HCT116 (cell line): ENCODE data around the gene PCP4. TPM values are rescaled to one million over a fixed set of nuclear protein-coding genes. Genes with fewer than 3 reads are reported as not detected.

Source experiments
- ATAC-seq: fragments of 200-7000 bp; cut with Tn5 transposase; 2 replicates; pipeline ENCODE4 v1.9.1; 2020; ENCODE audit warnings: mild to moderate bottlenecking, moderate library complexity
- BruUV-seq: library from RNA; stranded (reverse); fragments of 400-500 nt; replicated peaks from 2 replicates; lab custom pipeline; 2021; lab: Mats Ljungman, UMichigan
- CTCF ChIA-PET: fragments of 300-600 bp; sonication (Branson Sonifier 250); formaldehyde crosslinking; loops from one replicate; lab custom pipeline; 2021; ENCODE audit warnings: antibody characterized with exemption; lab: Charles Lee
- POLR2A ChIA-PET: fragments of 300-600, 350-600 bp; sonication (Branson Sonifier 250); formaldehyde crosslinking; loops from one replicate; lab custom pipeline; 2021; ENCODE audit warnings: antibody characterized with exemption; lab: Charles Lee
- RAD21 ChIA-PET, 2 experiments: fragments of 300-600 bp; sonication (Branson Sonifier 250); formaldehyde crosslinking; loops; one replicate each; lab custom pipeline; 2023; ENCODE audit warnings: low total read pairs in 2 of 2; ENCODE audit not compliant: uncharacterized antibody in 2 of 2, unreplicated experiment in 2 of 2, low non-redundant PET in 1 of 2; lab: Charles Lee
- DNase-seq: peaks from one replicate; pipeline ENCODE4 v3.0.0-alpha.2; 2010; ENCODE audit warnings: low read depth, low spot score
- H2AFZ ChIP-seq: fragments of 200-600 bp; shearing (Covaris generic), sonication (generic); 2 replicates; pipeline ENCODE4 v1.6.1; 2017; ENCODE audit warnings: low read depth, mixed run types, mixed read lengths, antibody characterized with exemption, low read length; ENCODE audit not compliant: poor library complexity, severe bottlenecking
- H3K27ac ChIP-seq: 2 replicates; pipeline ENCODE4 v1.5.1; 2012; ENCODE audit warnings: low read depth, low read length
- H3K27me3 ChIP-seq: fragments of 200-600 bp; sonication (generic); 2 replicates; pipeline ENCODE4 v1.6.1; 2016; ENCODE audit warnings: mixed run types, low read length, mixed read lengths; ENCODE audit not compliant: insufficient read depth
- H3K36me3 ChIP-seq, 2 experiments: fragments of 200-500 bp in 1 of 2; fragments of 200-600 bp in 1 of 2; sonication (Bioruptor generic) in 1 of 2; sonication (generic) in 1 of 2; 2 replicates each; pipeline versions ENCODE4 v1.5.1 to v1.6.1; 2014 to 2016; ENCODE audit warnings: low read length in 2 of 2, inconsistent platforms in 1 of 2, mixed read lengths in 1 of 2, mixed run types in 1 of 2; ENCODE audit not compliant: insufficient read depth in 2 of 2, control insufficient read depth in 1 of 2
- H3K4me1 ChIP-seq, 2 experiments: fragments of 200-600 bp in 1 of 2; sonication (generic) in 1 of 2; 2 replicates each; pipeline versions ENCODE4 v1.5.1 to v1.6.1; 2012 to 2017; ENCODE audit warnings: low read length in 2 of 2, inconsistent platforms in 1 of 2, mild to moderate bottlenecking in 1 of 2, mixed read lengths in 1 of 2, mixed run types in 1 of 2, moderate library complexity in 1 of 2; ENCODE audit not compliant: insufficient read depth in 2 of 2, control insufficient read depth in 1 of 2
- H3K4me2 ChIP-seq: fragments of 200-600 bp; sonication (generic); 2 replicates; pipeline ENCODE4 v1.6.1; 2017; ENCODE audit warnings: mixed run types, low read length, mixed read lengths
- H3K4me3 ChIP-seq, 2 experiments: fragments of 200-600 bp in 1 of 2; sonication (generic) in 1 of 2; replicated peaks in 1 of 2; 2 replicates each; pipeline ENCODE4 v1.5.1; 2011 to 2016; ENCODE audit warnings: low read length in 2 of 2, control low read depth in 1 of 2, low read depth in 1 of 2, mild to moderate bottlenecking in 1 of 2, mixed read lengths in 1 of 2, mixed run types in 1 of 2
- H3K79me2 ChIP-seq: fragments of 200-600 bp; sonication (generic); 2 replicates; pipeline ENCODE4 v1.6.1; 2017; ENCODE audit warnings: mild to moderate bottlenecking, mixed run types, low read length, moderate library complexity, mixed read lengths; ENCODE audit not compliant: insufficient read depth
- H3K9ac ChIP-seq: fragments of 200-600 bp; sonication (generic); 2 replicates; pipeline ENCODE4 v1.6.1; 2016; ENCODE audit warnings: low read length, mixed read lengths
- H3K9me2 ChIP-seq: fragments of 200-600 bp; sonication (generic), shearing (Covaris generic); 2 replicates; pipeline ENCODE4 v1.6.1; 2017; ENCODE audit warnings: mixed run types, mild to moderate bottlenecking, moderate library complexity; ENCODE audit not compliant: insufficient read depth
- H3K9me3 ChIP-seq, 2 experiments: fragments of 200-500 bp in 1 of 2; fragments of 200-600 bp in 1 of 2; sonication (Bioruptor generic) in 1 of 2; sonication (generic) in 1 of 2; 2 replicates each; pipeline ENCODE4 v1.6.1; 2014 to 2017; ENCODE audit warnings: low read length in 2 of 2, mixed read lengths in 2 of 2, inconsistent platforms in 1 of 2, low read depth in 1 of 2, mild to moderate bottlenecking in 1 of 2, mixed run types in 1 of 2, moderate library complexity in 1 of 2; ENCODE audit not compliant: control insufficient read depth in 1 of 2, insufficient read depth in 1 of 2
- H4K20me1 ChIP-seq: fragments of 200-600 bp; sonication (generic), shearing (Covaris generic); 2 replicates; pipeline ENCODE4 v1.6.1; 2017; ENCODE audit warnings: mixed run types, mild to moderate bottlenecking, moderate library complexity; ENCODE audit not compliant: insufficient read depth
- ATF3 ChIP-seq: IDR thresholded peaks from 2 replicates; pipeline ENCODE4 v1.6.1; 2012
- CBX3 ChIP-seq: IDR thresholded peaks from 2 replicates; pipeline ENCODE4 v1.6.1; 2012; ENCODE audit warnings: low read depth
- CEBPB ChIP-seq: IDR thresholded peaks from 2 replicates; pipeline ENCODE4 v1.6.1; 2012; ENCODE audit warnings: low read depth
- CTCF ChIP-seq, 3 experiments: fragments of 200-600 bp in 1 of 3; sonication (generic) in 1 of 3; IDR thresholded peaks in 2 of 3; conservative IDR thresholded peaks in 1 of 3; 2 replicates each; pipeline ENCODE4 v1.5.1; 2012 to 2017; ENCODE audit warnings: low read depth in 2 of 3, low read length in 2 of 3, antibody characterized with exemption in 1 of 3, borderline replicate concordance in 1 of 3, control low read depth in 1 of 3, mild to moderate bottlenecking in 1 of 3, mixed read lengths in 1 of 3, mixed run types in 1 of 3, moderate library complexity in 1 of 3; ENCODE audit not compliant: insufficient read depth in 1 of 3
- ELF1 ChIP-seq: IDR thresholded peaks from 2 replicates; pipeline ENCODE4 v1.6.1; 2012; ENCODE audit warnings: low read depth, borderline replicate concordance
- EZH2 ChIP-seq: fragments of 200-600 bp; sonication (generic); IDR thresholded peaks from 2 replicates; pipeline ENCODE4 v1.6.1; 2017; ENCODE audit warnings: antibody characterized with exemption, mixed run types
- JUND ChIP-seq: IDR thresholded peaks from 2 replicates; pipeline ENCODE4 v1.6.1; 2012
- POLR2AphosphoS5 ChIP-seq: IDR thresholded peaks from 2 replicates; pipeline ENCODE4 v1.6.1; 2011; ENCODE audit warnings: mild to moderate bottlenecking, low read depth, low read length, moderate library complexity
- REST ChIP-seq: IDR thresholded peaks from 2 replicates; pipeline ENCODE4 v1.6.1; 2012; ENCODE audit warnings: low read depth
- SIN3A ChIP-seq: IDR thresholded peaks from 2 replicates; pipeline ENCODE4 v1.6.1; 2012; ENCODE audit warnings: low read depth
- SRF ChIP-seq: IDR thresholded peaks from 2 replicates; pipeline ENCODE4 v1.6.1; 2012; ENCODE audit warnings: low read depth
- YY1 ChIP-seq: IDR thresholded peaks from 2 replicates; pipeline ENCODE4 v1.6.1; 2011; ENCODE audit warnings: low read length, low read depth, moderate library complexity, mild to moderate bottlenecking; ENCODE audit not compliant: insufficient replicate concordance; ENCODE audit errors: extremely low read depth
- ZFX ChIP-seq: fragments of 450-650 bp; IDR thresholded peaks from 2 replicates; pipeline ENCODE4 v1.6.1; 2017
- intact Hi-C: fragments of 100-400 bp; cut with micrococcal nuclease; formaldehyde crosslinking; loops from 2 replicates; pipeline ENCODE4 v1.10.0; 2022
- total RNA-seq: library from RNA; stranded (reverse); gene quantifications from one replicate; pipeline ENCODE4 v1.2.1, GENCODE V29; 2021; ENCODE audit not compliant: unreplicated experiment

Gene PCP4
- total RNA-seq, 1 experiment from 2014 or later = not detected

GRCh38 chr21:39874206-39874605, 7.0 kb downstream of the PCP4 start:
- no peaks in the 10 kb centered on the region for H3K36me3 ChIP-seq
- DNase-seq (no peak), ATAC-seq (no peak)
- H2AFZ ChIP-seq = no peak overlapping the region
- ChIA-PET POLR2A (no interaction called here), RAD21 (no interaction called here), CTCF (no interaction called here)
- no peak overlapping the region for H3K9ac ChIP-seq
- H3K79me2 ChIP-seq = no peaks in the 10 kb centered on the region
- H3K9me3 ChIP-seq = no peaks in the 10 kb centered on the region
- intact Hi-C loops = no loop called here
- no peaks in the 10 kb centered on the region for H3K9me2 ChIP-seq
- H3K4me1 ChIP-seq = no peaks in the 10 kb centered on the region
- H4K20me1 ChIP-seq = no peaks in the 10 kb centered on the region
- no TSS peak for BruUV-seq
- H3K4me2 ChIP-seq = no peak overlapping the region
- TF ChIP-seq CEBPB = no peak
- no peak for TF ChIP-seq SIN3A
- no peak for TF ChIP-seq JUND
- no peak for TF ChIP-seq ZFX
- no peak for TF ChIP-seq CTCF (IDR thresholded peaks at IDR 0.05 in 2 of 3, conservative IDR thresholded peaks at IDR 0.05 in 1 of 3; ENCODE audit: borderline replicate concordance in 1 of 3, insufficient read depth in 1 of 3, low read depth in 2 of 3, low read length in 2 of 3)
- no peak for TF ChIP-seq POLR2AphosphoS5
- TF ChIP-seq YY1 = no peak
- no peak for TF ChIP-seq SRF
- TF ChIP-seq EZH2 = no peak
- no peak for TF ChIP-seq CBX3
- no peak for TF ChIP-seq ELF1
- no peak for TF ChIP-seq REST
- TF ChIP-seq ATF3 = no peak
- H3K27me3 ChIP-seq = 0 out of 2 replicates have a peak, but pooled peaks cover 4% of the 10 kb centered on the region
- H3K4me3 ChIP-seq = no peak overlapping the region
- H3K27ac ChIP-seq = no peak overlapping the region
